NCI-H446 treated with DMSO at 0.1 percent for 48 hours (cell line): ENCODE measurements around the gene B3GALT5.

Experiments
- DNase-seq: peaks from one replicate; lab custom pipeline; 2025; lab: John Stamatoyannopoulos, UW

B3GALT5 gene

DNA sequence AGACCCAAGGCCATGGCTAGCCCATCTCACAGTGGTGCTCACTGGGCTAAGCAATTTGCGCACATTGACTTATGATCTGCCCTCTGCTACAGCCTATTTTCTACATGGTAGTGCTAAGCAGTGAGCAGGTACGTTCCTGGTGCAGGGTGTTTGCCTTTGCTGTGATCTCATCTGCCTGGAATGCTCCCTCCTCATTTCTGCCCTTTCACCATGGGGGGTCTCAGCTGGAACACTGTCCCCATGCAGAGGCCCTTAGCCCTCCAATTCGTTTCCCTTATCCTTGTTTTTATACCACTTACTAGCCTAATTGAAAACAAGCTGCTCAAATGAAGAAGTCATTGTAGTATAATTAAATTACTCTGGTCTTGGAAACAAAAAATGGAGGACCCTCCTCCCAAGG is 2.0 kb upstream of the B3GALT5 start:
- no peak for DNase-seq

GRCh38 chr21:39611551-39612190 is 1.1 kb upstream of the B3GALT5 start:
- no peak for DNase-seq

DNA sequence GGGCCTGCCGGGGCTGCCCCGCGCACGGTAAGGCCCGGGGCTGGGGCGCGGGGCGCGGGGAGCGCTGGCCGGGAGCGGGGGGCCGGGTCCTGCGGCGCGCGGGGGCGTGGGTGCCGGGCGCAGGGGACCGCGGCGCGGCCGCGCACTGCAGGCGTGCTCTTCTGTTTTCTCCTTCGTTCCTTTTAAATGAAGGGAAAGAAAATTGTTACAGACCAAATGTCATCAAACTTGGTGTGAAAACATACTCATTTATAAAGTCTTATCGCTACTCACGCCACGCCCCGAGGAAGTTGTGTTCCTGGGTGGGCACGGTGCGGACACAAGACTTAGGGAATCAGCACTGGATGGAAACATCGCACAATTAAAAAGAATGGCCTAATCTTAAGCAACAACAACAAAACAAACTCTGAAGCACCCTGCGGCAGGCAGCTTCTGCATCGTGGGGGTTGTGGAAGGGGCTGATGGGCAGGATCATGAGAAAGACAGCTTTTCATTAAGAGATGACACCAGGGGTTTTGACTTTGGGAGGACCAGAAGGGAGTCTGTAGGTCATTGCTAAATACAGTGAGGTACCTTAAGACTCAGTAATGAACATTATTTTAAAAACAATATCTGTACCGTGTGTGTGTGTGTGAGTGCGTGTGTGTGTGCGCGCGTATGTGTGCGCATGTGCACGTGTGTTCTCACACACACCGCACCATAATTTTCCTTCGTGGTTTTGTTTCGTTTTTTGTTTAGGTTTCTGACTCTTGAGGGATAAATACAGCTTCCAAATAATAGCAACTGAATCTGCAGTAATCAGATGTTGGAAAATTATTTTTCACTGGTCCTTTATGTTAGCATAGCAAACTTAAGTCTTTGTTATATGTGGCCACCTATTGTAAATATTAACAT is 548 bp downstream of the B3GALT5 start:
- no peak for DNase-seq

- DNase-seq, result no peak
Measured at GRCh38 chr21:39616211-39616772, 3.6 kb downstream of the B3GALT5 start.

DNA sequence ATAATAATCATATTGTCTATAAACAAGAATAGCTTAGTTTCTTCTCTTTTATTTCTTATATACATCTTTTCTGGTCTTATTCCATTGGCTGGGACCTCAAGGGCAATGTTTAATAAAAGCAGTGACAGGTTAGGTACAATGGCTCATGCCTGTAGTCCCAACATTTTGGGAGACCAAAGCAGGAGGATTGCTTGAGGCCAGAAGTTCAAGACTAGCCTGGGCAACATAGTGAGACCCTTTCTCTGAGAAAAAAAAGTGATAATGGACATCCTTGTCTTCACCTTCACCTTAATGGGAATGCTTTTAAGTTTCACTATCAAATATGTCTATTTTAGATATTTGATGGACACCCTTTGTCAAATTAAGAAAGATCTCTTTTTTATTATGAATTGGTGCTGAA is 8.1 kb downstream of the B3GALT5 start:
- no peak for DNase-seq

DNA sequence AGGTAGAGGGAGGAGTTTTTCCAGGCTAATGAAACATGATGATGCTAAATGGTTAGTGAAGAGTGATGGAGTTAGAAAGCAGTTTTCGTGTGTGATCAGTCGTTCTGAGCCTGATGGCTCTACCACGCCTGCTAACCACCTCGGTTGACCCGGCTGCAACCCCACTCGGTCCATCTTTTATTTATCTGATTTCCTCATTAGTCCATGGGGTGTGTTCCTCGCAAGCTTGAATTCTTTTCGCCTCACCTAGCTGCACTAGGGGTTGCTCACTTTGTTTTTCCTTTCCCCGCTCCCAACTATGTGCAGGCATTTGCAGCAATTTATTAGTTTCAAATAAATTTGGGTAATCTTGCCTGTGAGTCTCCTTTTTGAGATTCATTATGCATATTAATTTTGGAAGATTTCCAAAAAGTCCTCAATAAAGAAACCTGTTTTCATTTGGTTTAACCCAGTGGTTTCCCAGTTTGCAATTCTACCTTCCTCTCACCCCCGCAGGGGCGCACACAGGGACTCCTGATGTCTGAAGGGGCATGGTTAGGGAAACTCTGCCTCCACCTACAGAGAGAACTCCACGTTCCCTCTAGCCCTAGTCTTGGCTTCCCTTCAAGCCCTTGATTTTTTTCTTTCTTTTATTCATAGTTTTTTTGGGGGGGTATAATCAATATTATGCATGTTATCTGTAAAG is 12.6 kb downstream of the B3GALT5 start:
- no peak for DNase-seq

DNA sequence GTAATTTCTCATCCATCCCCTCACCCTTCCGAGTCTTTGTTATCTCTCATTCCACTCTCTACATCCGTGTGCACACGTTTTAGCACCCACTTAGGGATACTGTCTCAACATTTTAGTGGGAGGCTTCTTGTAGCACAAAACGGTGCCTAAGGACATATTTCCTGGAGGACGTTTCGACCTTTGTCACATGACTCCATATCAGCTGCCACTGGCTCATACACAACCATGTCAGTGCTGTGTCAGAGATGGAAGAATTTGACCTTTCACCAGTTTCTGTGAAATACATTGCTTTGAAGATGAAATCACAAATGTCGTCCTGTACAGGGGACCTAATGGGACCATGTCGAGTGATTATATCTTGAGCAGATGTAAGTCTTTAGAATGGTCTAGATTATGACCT is 15.6 kb downstream of the B3GALT5 start:
- no peak for DNase-seq

DNA sequence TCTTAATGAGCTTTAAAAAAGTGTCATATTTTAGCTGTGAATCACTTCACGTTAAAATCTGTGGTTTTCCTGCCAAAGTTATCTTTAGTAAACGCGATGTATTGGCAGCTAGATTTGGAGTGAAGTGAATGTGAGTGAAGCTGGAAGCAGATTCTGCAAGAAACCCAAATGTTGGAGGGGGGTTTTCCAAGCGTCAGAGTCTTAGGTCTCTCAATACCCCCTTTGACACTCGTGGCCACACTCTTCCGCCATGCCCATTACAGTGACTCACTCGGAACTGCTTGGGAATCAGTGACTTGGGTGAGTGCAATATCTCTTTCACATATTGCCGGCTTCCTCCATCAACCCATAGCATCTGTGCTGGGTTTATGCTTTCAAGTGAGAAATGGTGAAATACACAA is 17.5 kb downstream of the B3GALT5 start:
- no peak for DNase-seq

DNA sequence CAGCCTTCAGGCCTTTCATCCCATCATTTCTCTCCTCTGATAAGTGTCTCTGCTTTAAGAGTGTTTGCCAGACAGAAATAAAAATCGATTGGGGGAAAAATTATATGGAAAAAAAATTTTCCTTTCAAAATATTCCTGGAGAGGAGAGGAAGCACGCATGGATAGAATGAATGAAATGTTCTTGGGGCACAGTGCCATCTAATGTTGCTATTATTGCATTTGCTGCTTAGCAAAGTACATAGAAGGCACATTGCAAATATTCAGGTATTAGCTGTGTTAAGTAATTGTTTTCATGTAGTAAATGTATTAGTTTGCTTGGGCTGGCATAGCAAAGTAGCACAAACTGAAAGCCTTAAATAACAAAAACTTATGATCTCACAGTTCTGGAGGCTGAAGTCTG is 18.1 kb downstream of the B3GALT5 start:
- no peak for DNase-seq

- no peak for DNase-seq
Measured at GRCh38 chr21:39631842-39632562, 19.3 kb downstream of the B3GALT5 start.

DNA sequence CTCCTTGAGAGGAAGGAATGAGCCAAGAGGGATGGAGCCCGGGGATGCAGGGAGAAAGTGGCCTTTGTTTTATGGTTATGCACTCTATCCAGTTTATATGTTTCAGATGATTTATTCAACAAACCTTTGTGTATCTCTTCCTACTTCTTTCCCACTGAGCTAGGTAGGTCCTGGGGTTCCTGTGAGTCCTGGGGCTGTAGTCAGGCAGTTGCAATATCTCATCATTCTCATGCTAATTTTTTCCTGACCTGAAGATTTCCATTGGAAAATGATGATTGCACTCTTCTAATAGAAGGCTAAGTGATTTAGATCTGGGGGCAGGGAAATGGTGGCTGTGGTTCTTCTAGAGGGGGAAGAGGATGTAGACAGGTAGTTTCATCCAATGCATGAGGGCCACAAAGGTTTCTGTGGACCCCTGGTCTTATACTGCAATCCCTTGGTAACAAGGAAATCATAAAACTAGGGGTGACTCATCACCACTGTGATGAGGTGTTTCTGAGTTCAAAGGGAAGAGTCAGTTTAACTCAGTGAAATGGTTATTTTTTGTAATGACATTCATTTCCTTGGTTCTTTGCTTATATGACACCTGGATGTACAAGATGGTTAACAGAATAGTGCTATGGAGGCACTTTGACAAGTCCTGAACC is 20.2 kb downstream of the B3GALT5 start:
- DNase-seq, result no peak

GRCh38 chr21:39633770-39634181 is 21.0 kb downstream of the B3GALT5 start:
- no peak for DNase-seq

DNA sequence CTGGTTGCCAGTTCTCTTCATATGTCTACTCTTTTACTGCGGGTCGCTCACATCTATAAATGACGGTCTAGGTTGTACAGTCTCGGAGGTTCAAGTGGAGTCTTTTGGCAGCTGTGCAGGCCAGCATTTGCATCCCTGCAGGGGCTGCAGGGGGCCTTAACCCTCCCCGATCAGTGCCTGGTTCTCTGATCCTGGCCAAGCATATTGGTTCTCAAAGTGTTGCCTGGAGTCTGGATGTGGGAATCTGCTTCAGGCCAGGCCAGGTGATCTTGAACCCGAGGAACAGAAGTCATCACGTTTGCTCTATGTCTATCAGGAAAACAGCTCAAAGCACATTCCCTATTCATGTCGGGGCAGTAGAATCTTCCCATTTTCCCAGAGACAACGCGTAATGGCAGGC is 21.8 kb downstream of the B3GALT5 start:
- DNase-seq, result no peak

- no peak for DNase-seq
Measured at GRCh38 chr21:39637197-39637970, 24.6 kb downstream of the B3GALT5 start.

DNA sequence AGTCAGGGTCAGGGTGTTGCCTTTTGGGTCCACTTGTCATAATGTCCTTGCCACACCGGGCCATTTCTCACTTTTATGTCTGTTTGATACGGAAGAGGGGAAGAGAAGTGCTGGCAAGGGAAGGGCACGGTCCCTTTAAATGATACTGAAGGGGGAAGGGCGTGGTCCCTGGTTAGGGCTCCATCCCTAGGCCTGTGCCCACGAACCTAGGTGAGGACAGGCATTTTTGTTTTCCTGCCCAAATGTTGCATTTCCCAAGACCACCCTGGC is 25.2 kb downstream of the B3GALT5 start:
- no peak for DNase-seq

DNA sequence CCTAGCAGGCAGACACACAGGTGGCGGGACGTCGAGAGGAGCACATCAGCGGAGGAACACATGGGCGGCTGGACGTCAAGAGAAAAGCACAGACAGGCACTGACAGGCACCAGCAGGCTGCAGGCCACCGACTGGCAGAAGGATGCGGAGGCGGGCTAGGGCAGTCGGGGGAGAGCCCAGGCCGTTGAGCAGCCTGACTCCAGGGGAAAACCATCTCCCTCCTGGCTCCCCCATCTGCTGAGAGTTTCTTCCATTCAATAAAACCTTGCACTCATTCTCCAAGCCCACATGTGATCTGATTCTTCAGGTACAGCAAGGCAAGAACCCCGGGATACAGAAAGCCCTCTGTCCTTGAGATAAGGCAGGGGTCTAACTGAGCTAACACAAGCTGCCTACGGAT is 25.5 kb downstream of the B3GALT5 start:
- no peak for DNase-seq

DNA sequence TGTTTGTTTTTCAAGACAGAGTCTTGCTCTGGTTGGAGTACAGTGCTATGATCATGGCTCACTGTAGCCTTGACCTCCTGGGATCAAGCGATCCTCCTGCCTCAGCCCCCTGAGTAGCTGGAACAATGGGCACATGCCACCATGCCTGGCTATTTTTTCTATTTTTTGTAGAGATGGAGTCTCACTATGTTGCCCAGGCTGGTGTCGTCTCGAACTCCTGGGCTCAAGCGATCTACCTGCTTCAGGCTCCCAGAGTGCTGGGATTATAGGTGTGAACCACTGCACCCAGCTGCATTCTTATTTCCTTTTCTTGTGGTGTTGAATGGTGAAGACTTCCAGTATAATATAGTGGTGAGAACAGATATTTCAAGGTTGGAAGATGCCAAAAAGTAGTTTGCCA is 28.0 kb downstream of the B3GALT5 start:
- no peak for DNase-seq

- no peak for DNase-seq
Measured at GRCh38 chr21:39641827-39642450, 29.2 kb downstream of the B3GALT5 start.

- no peak for DNase-seq
Measured at GRCh38 chr21:39644062-39644560, 31.4 kb downstream of the B3GALT5 start.

DNA sequence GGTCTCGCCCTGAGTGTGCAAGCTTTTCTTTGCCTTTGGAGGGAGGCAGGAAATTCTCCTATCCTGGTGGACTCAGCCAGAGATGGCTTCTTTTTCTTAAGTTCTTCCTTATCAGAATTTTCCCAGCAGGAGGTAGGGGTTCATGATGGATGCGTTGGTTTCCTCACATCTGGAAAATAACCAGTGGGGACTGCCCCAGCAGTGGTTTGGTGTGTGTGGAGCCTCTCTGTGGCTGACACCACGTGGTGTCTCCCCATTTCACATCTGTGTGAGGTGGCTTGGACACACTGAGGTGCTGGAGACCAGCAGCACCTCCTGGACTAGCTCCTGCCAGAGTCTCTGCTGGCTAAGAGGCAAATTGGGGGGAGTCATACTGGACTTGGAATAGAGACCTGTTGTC is 32.6 kb downstream of the B3GALT5 start:
- DNase-seq, result no peak
